H1 (cell line): ENCODE data around the gene MORN4. TPM values are rescaled to one million over a fixed set of nuclear protein-coding genes. Genes with fewer than 3 reads are reported as not detected.

Experiments used
- CTCF ChIA-PET: fragments of 300-600 bp; sonication (Branson Sonifier 250); formaldehyde crosslinking; loops from one replicate; lab custom pipeline; 2021; ENCODE audit not compliant: partially characterized antibody; lab: Charles Lee
- POLR2A ChIA-PET: fragments of 300-600 bp; sonication (Branson Sonifier 250); formaldehyde crosslinking; loops from one replicate; lab custom pipeline; 2021; ENCODE audit warnings: inconsistent platforms; ENCODE audit not compliant: partially characterized antibody; lab: Charles Lee
- DNase-seq, 2 experiments: peaks; one replicate each; pipeline versions ENCODE4 v3.0.0 to v3.0.0-alpha.2; 2010 to 2022; ENCODE audit warnings: low spot score in 2 of 2, low read depth in 1 of 2, mixed read lengths in 1 of 2
- FAIRE-seq: peaks from 2 replicates; lab custom pipeline; 2011; peaks lifted over from hg19 to GRCh38; lab: Jason Lieb, UNC
- H2AFZ ChIP-seq: 2 replicates; pipeline ENCODE4 v1.8.1; 2012; ENCODE audit warnings: low read length, inconsistent platforms
- H2AK5ac ChIP-seq: 2 replicates; pipeline ENCODE4 v1.6.1; 2013; ENCODE audit warnings: low read depth, low read length
- H2BK120ac ChIP-seq: replicated peaks from 2 replicates; pipeline ENCODE3; 2013; ENCODE audit warnings: low read depth, low read length, inconsistent platforms
- H2BK12ac ChIP-seq: 2 replicates; pipeline ENCODE4 v1.6.1; 2013; ENCODE audit warnings: low read depth, low read length
- H2BK15ac ChIP-seq: 2 replicates; pipeline ENCODE4 v1.6.1; 2013; ENCODE audit warnings: low read length
- H2BK20ac ChIP-seq: 2 replicates; pipeline ENCODE4 v1.6.1; 2013; ENCODE audit warnings: low read length
- H2BK5ac ChIP-seq: 2 replicates; pipeline ENCODE4 v1.6.1; 2013; ENCODE audit warnings: low read depth, low read length
- H3K14ac ChIP-seq: 2 replicates; pipeline ENCODE4 v1.6.1; 2013; ENCODE audit warnings: inconsistent platforms; ENCODE audit not compliant: insufficient read length
- H3K18ac ChIP-seq: 2 replicates; pipeline ENCODE4 v1.6.1; 2013; ENCODE audit warnings: low read length; ENCODE audit errors: extremely low read depth
- H3K23ac ChIP-seq: 2 replicates; pipeline ENCODE4 v1.6.1; 2013; ENCODE audit warnings: inconsistent platforms; ENCODE audit not compliant: insufficient read length
- H3K23me2 ChIP-seq: 2 replicates; pipeline ENCODE4 v1.6.1; 2013; ENCODE audit warnings: low read depth, low read length
- H3K27ac ChIP-seq: 2 replicates; pipeline ENCODE4 v1.6.1; 2011; ENCODE audit warnings: low read depth, low read length, inconsistent platforms
- H3K27me3 ChIP-seq, 4 experiments: replicated peaks in 1 of 4; 1 replicate in 1 of 4; 2 replicates in 3 of 4; pipeline versions ENCODE4 v1.6.1 to v1.8.1; 2011 to 2013; ENCODE audit warnings: low read length in 3 of 4, mild to moderate bottlenecking in 3 of 4, inconsistent platforms in 2 of 4, mixed read lengths in 2 of 4, moderate library complexity in 1 of 4; ENCODE audit not compliant: control insufficient read depth in 3 of 4, insufficient read depth in 3 of 4; ENCODE audit errors: extremely low read depth in 1 of 4
- H3K36me3 ChIP-seq, 4 experiments: 2 replicates each; pipeline versions ENCODE4 v1.6.1 to v1.8.1; 2011 to 2013; ENCODE audit warnings: mild to moderate bottlenecking in 4 of 4, low read length in 3 of 4, moderate library complexity in 2 of 4, control low read depth in 1 of 4, inconsistent platforms in 1 of 4; ENCODE audit not compliant: insufficient read depth in 4 of 4, control insufficient read depth in 2 of 4
- H3K4ac ChIP-seq: replicated peaks from 2 replicates; pipeline ENCODE3; 2013; ENCODE audit warnings: low read length, low read depth, mixed read lengths, inconsistent platforms; ENCODE audit not compliant: insufficient read length
- H3K4me1 ChIP-seq, 4 experiments: replicated peaks in 1 of 4; 1 replicate in 1 of 4; 2 replicates in 3 of 4; pipeline versions ENCODE4 v1.6.1 to v1.8.1; 2011 to 2013; ENCODE audit warnings: low read length in 3 of 4, inconsistent platforms in 2 of 4, mixed read lengths in 1 of 4; ENCODE audit not compliant: insufficient read depth in 4 of 4, control insufficient read depth in 3 of 4
- H3K4me2 ChIP-seq, 2 experiments: 2 replicates each; pipeline versions ENCODE4 v1.6.1 to v1.8.1; 2011 to 2013; ENCODE audit warnings: low read depth in 2 of 2, low read length in 2 of 2, control low read depth in 1 of 2, inconsistent platforms in 1 of 2, mild to moderate bottlenecking in 1 of 2; ENCODE audit not compliant: insufficient read depth in 1 of 2
- H3K4me3 ChIP-seq, 4 experiments: fragments of 200-600, 300-600 bp in 1 of 4; sonication (generic), shearing (Covaris generic), sonication (Bioruptor Twin) in 1 of 4; 2 replicates each; pipeline versions ENCODE4 v1.5.1 to v1.8.1; 2011 to 2016; ENCODE audit warnings: low read length in 4 of 4, low read depth in 3 of 4, control low read depth in 2 of 4, inconsistent platforms in 2 of 4, mild to moderate bottlenecking in 2 of 4, mixed read lengths in 1 of 4, moderate library complexity in 1 of 4; ENCODE audit not compliant: insufficient read depth in 2 of 4; ENCODE audit errors: extremely low read depth in 1 of 4
- H3K56ac ChIP-seq: replicated peaks from 2 replicates; pipeline ENCODE3; 2013; ENCODE audit warnings: low read depth, mild to moderate bottlenecking, mixed read lengths, low read length, inconsistent platforms; ENCODE audit not compliant: insufficient read length
- H3K79me1 ChIP-seq: 2 replicates; pipeline ENCODE4 v1.6.1; 2013; ENCODE audit warnings: low read depth, low read length, control low read depth
- H3K79me2 ChIP-seq, 2 experiments: 2 replicates each; pipeline versions ENCODE4 v1.6.1 to v1.8.1; 2012 to 2013; ENCODE audit warnings: low read length in 2 of 2, mild to moderate bottlenecking in 2 of 2, inconsistent platforms in 1 of 2; ENCODE audit not compliant: insufficient read depth in 2 of 2, control insufficient read depth in 1 of 2
- H3K9ac ChIP-seq, 4 experiments: replicated peaks in 1 of 4; 1 replicate in 1 of 4; 2 replicates in 3 of 4; pipeline versions ENCODE4 v1.6.1 to v1.8.1; 2011 to 2013; ENCODE audit warnings: low read depth in 3 of 4, low read length in 3 of 4, control low read depth in 2 of 4, mild to moderate bottlenecking in 2 of 4, moderate library complexity in 2 of 4, inconsistent platforms in 1 of 4; ENCODE audit errors: extremely low read depth in 1 of 4
- H3K9me3 ChIP-seq, 2 experiments: 2 replicates each; pipeline versions ENCODE4 v1.6.1 to v1.8.1; 2012 to 2013; ENCODE audit warnings: mild to moderate bottlenecking in 2 of 2, moderate library complexity in 2 of 2, control low read depth in 1 of 2, inconsistent platforms in 1 of 2, low read depth in 1 of 2, low read length in 1 of 2, mixed read lengths in 1 of 2; ENCODE audit not compliant: insufficient read depth in 2 of 2
- H4K20me1 ChIP-seq, 2 experiments: replicated peaks in 1 of 2; 2 replicates each; pipeline versions ENCODE3 to v1.8.1; 2011 to 2013; ENCODE audit warnings: inconsistent platforms in 2 of 2, low read length in 2 of 2, mild to moderate bottlenecking in 1 of 2; ENCODE audit not compliant: insufficient read depth in 2 of 2, control insufficient read depth in 1 of 2
- H4K5ac ChIP-seq: 2 replicates; pipeline ENCODE4 v1.6.1; 2013; ENCODE audit warnings: low read length, low read depth, mixed read lengths, inconsistent platforms; ENCODE audit not compliant: insufficient read length
- H4K8ac ChIP-seq: 2 replicates; pipeline ENCODE4 v1.8.0; 2013; ENCODE audit warnings: mild to moderate bottlenecking, moderate library complexity, low read length, inconsistent platforms; ENCODE audit not compliant: insufficient read depth; ENCODE audit errors: extremely low read depth
- H4K91ac ChIP-seq: replicated peaks from 2 replicates; pipeline ENCODE3; 2013; ENCODE audit warnings: low read length, mixed read lengths, inconsistent platforms; ENCODE audit not compliant: insufficient read length
- CBX5 ChIP-seq: fragments of 300-800, 300-1000 bp; sonication (generic); IDR thresholded peaks from 2 replicates; pipeline ENCODE4 v1.7.1; 2016; ENCODE audit warnings: antibody characterized with exemption, low read length, low read depth
- CREB1 ChIP-seq: IDR thresholded peaks from 2 replicates; pipeline ENCODE4 v1.6.1; 2012; ENCODE audit warnings: inconsistent platforms
- EZH2 ChIP-seq: fragments of 200-600 bp; sonication (generic); IDR thresholded peaks from 2 replicates; pipeline ENCODE4 v1.7.1; 2012; ENCODE audit warnings: low read depth, mild to moderate bottlenecking, moderate library complexity, low read length, inconsistent platforms; ENCODE audit not compliant: severe bottlenecking
- KDM5A ChIP-seq: fragments of 200-600 bp; IDR thresholded peaks from 2 replicates; pipeline ENCODE4 v1.7.1; 2012; ENCODE audit warnings: mild to moderate bottlenecking, low read length, inconsistent platforms, mixed read lengths
- NANOG ChIP-seq: IDR thresholded peaks from 2 replicates; pipeline ENCODE4 v1.6.1; 2011; ENCODE audit warnings: low read length, low read depth, mild to moderate bottlenecking, inconsistent platforms; ENCODE audit not compliant: insufficient read depth, poor library complexity, severe bottlenecking
- PHF8 ChIP-seq: fragments of 200-600 bp; sonication (generic); conservative IDR thresholded peaks from 2 replicates; pipeline ENCODE4 v1.7.1; 2012; ENCODE audit warnings: low read depth, mild to moderate bottlenecking, inconsistent platforms, low read length, moderate library complexity
- SP2 ChIP-seq: IDR thresholded peaks from 2 replicates; pipeline ENCODE4 v1.6.1; 2012; ENCODE audit warnings: mild to moderate bottlenecking, low read length, inconsistent platforms
- TEAD4 ChIP-seq: IDR thresholded peaks from 2 replicates; pipeline ENCODE4 v1.6.1; 2012; ENCODE audit warnings: low read depth, low read length, inconsistent platforms, mixed read lengths
- WGBS, 2 experiments: shearing (Covaris generic) in 1 of 2; methylation state at CpG; one replicate each; pipeline versions ENCODE4 v1.1.6 to v1.1.7; 2013 to 2015; ENCODE audit warnings: low lambda C conversion rate in 2 of 2, mixed read lengths in 2 of 2, inconsistent platforms in 1 of 2, low coverage in 1 of 2, missing lambda C conversion rate in 1 of 2; ENCODE audit not compliant: insufficient replicate concordance in 2 of 2, insufficient coverage in 1 of 2, insufficient read length in 1 of 2; ENCODE audit errors: extremely low coverage in 1 of 2, missing lambda C conversion rate in 1 of 2; 5-methylcytosine and 5-hydroxymethylcytosine counted together
- polyA plus RNA-seq, 7 experiments: library from polyadenylated mRNA; depleted of rRNA in 3 of 7; stranded (reverse) in 5 of 7; unstranded in 2 of 7; fragments of >200 nt in 5 of 7; fragments of 200-250 nt in 2 of 7; gene quantifications; 1 replicate in 5 of 7; 2 replicates in 1 of 7; 4 replicates in 1 of 7; pipeline versions ENCODE4 v1.2.1 to v1.2.3, GENCODE V29; 2011 to 2013; ENCODE audit warnings: missing spikeins in 2 of 7, mixed read lengths in 2 of 7
- total RNA-seq: library from RNA; stranded (reverse); fragmentation: NEBNext Ultra II Directional; extraction: Animal tissue kit (Norgen Biotek cat#: 25700); gene quantifications from 2 replicates; pipeline ENCODE4 v1.2.1, GENCODE V29; 2021
- TF ChIP-seq, protein P1 (sequence below), 3 experiments: IDR thresholded peaks; 1 replicate in 2 of 3; 2 replicates in 1 of 3; pipeline versions ENCODE4 v1.5.1 to v1.6.1; 2011; ENCODE audit warnings: low read length in 3 of 3, mild to moderate bottlenecking in 3 of 3, inconsistent platforms in 2 of 3, low read depth in 1 of 3, moderate library complexity in 1 of 3; ENCODE audit not compliant: insufficient read depth in 1 of 3; ENCODE audit errors: control extremely low read depth in 1 of 3

Gene MORN4
- total and polyA plus RNA-seq, 2 of the 8 experiments (the other 6 are each of a cell fraction or from before 2014, with no cell fraction given) = 13.6 to 22.0 TPM

DNA sequence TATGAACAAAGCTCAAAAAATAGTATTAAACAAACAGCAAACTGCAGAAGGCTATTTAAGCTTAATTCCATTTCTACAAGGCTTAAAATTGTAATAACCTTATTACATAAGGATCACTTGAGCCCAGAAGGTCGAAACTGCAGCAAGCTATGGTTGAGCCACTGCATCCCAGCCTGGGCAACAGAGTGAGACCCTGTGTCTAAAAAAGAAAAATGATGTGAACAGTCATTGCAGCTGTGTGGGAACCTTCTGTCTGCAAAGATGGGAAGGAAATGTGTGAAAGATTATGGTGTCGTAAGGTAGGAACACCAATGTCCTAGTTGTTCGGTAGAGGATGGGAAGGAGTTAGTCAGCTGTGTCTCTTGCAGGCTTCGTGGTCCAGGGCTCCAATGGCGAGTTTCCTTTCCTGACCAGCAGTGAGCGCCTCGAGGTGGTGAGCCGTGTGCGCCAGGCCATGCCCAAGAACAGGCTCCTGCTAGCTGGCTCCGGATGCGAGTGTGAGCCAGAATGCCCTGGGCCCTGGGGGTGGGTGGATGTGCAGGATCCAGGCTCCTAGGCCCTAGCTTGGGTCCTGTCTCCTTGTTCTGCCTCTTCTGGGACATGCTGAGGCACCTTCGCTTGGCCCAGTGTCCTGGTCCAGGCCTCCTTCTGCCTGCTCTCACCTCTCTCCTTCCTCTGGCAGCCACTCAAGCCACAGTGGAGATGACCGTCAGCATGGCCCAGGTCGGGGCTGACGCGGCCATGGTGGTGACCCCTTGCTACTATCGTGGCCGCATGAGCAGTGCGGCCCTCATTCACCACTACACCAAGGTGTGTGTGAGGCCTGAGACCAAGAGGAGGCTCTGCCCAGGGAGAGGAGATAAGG lies 34.7 kb downstream of the MORN4 start:
- DNase-seq (no peak), FAIRE-seq (no peak)
- Histone ChIP-seq H3K4ac (no peak overlapping the region), H3K4me1 (peaks cover 0 to 2% (median under 1%) of the 10 kb centered on the region in 4 experiments; a peak in 1 of 7 replicates), H3K18ac (no peak overlapping the region), H4K5ac (no peak overlapping the region), H3K9ac (no peak overlapping the region), H2BK12ac (0 out of 2 replicates have a peak overlapping the region, but pooled peaks have one; percentile 39), H4K20me1 (no peaks in the 10 kb centered on the region), H3K56ac (no peak overlapping the region), H3K36me3 (no peaks in the 10 kb centered on the region), H2AFZ (no peak overlapping the region), H3K79me2 (no peaks in the 10 kb centered on the region), H2AK5ac (no peak overlapping the region), H2BK120ac (no peak overlapping the region), H4K8ac (no peak overlapping the region), H2BK20ac (no peak overlapping the region), H3K23me2 (no peaks in the 10 kb centered on the region), H3K27me3 (no peaks in the 10 kb centered on the region), H2BK15ac (no peak overlapping the region), H2BK5ac (peak overlapping the region; percentile 24; the same call in 1 of the 2 replicates), H3K14ac (no peak overlapping the region), H3K4me2 (no peak overlapping the region), H4K91ac (no peak overlapping the region), H3K79me1 (no peaks in the 10 kb centered on the region), H3K9me3 (no peaks in the 10 kb centered on the region), H3K27ac (no peak overlapping the region), H3K4me3 (no peak overlapping the region), H3K23ac (no peak overlapping the region)
- ChIA-PET CTCF (interaction anchor here (0.8 to 4.3 kb wide), 11 partner anchors 9 to 134 kb away, joined by 3 to 24 read pairs (median 4); partner anchors contain the start of genes ANKRD2, C10orf62 and HOGA1), POLR2A (interaction anchor here (0.9 to 1.1 kb wide), 3 partner anchors 11 to 137 kb away, joined by 3 read pairs; no protein-coding TSS in a partner anchor)
- WGBS, 2 experiments = 92% methylated on average over 19 of the region's 19 CpGs; no CpG with 5 or more reads in 1 of the 2 experiments
- TF ChIP-seq KDM5A (no peak), CBX5 (no peak), EZH2 (no peak), SP2 (no peak), CREB1 (no peak), PHF8 (no peak), NANOG (no peak), TEAD4 (no peak)
- TF ChIP-seq, protein P1, sequence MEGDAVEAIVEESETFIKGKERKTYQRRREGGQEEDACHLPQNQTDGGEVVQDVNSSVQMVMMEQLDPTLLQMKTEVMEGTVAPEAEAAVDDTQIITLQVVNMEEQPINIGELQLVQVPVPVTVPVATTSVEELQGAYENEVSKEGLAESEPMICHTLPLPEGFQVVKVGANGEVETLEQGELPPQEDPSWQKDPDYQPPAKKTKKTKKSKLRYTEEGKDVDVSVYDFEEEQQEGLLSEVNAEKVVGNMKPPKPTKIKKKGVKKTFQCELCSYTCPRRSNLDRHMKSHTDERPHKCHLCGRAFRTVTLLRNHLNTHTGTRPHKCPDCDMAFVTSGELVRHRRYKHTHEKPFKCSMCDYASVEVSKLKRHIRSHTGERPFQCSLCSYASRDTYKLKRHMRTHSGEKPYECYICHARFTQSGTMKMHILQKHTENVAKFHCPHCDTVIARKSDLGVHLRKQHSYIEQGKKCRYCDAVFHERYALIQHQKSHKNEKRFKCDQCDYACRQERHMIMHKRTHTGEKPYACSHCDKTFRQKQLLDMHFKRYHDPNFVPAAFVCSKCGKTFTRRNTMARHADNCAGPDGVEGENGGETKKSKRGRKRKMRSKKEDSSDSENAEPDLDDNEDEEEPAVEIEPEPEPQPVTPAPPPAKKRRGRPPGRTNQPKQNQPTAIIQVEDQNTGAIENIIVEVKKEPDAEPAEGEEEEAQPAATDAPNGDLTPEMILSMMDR (IDR thresholded peaks at IDR 0.05; ENCODE audit: control extremely low read depth in 1 of 3, insufficient read depth in 1 of 3, low read depth in 1 of 3, low read length in 3 of 3) = no peak
